Cerebellar cortex (tissue), 1 donor: Measurements from ENCODE around the gene HSD3B7.
"Not testable (repeated sequence)": the region's sequence is repeated elsewhere in the genome, so short reads cannot be mapped to it uniquely, and the experiment has no call there.

Experiments used
- DNase-seq: peaks from one replicate; pipeline ENCODE4 v3.0.0-alpha.2; 2015; ENCODE audit warnings: low spot score

HSD3B7 gene

DNA sequence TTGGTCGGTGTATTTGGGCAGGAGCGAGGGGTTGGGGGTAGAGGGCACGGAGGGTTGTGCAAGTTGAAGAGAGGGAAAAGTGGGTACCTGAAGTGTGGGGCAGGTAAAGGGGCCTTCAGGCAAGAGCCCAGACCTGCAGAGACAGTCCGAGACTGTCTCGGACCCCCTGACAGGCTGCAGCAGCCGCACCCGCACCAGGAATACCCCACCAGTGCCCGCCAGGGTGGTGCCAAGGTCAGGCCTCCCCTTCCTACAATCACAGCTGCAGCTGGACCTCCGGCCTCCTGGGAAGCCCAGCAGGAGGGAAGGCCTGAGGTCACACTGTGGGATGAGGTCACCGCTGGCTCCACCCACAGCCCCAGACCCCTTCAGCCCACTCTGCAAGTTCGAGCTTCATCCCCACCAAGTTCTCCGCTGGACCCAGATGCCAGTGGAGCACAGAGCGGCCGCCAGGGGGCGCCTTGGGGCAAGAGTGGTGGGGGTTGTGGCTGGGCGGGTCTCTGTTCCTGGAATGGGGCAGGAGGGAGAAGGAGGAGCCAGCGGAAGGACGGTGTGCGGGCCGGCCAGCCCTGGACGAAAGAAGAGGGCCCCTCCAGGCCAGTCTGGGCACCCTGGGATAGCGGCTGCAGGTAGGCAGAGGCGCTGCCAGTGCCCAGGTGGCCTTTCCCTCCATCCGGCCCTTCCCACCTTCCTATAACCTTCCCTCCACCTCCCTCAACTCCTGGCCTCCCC, at the start of gene HSD3B7:
TSS of gene HSD3B7 (plus strand) at position 539 of the 732 bp plus-strand sequence. CDS start 452 bp downstream, outside the sequence.
- peak; percentile 76 for DNase-seq

DNA sequence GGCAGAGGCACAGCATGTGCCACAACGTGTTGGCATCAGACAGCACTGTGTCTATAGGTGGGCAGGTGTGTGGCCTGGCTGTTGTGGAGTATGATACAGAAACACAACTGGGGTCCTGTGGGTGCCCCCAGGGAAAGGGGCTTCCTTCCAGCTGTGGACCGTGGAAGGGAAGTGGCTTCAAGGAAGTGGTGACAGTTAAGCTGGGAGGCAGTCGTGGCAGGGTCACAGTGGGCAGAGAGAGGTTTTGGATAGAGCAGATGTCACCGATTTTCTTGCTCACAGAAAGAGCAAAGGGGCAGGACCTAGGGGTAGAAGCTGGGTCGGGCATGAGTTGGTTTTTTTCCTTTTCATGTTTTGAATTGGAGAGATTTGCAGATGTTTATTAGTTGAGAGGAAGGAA, 47.3 kb upstream of the HSD3B7 start:
- DNase-seq: no peak

DNA sequence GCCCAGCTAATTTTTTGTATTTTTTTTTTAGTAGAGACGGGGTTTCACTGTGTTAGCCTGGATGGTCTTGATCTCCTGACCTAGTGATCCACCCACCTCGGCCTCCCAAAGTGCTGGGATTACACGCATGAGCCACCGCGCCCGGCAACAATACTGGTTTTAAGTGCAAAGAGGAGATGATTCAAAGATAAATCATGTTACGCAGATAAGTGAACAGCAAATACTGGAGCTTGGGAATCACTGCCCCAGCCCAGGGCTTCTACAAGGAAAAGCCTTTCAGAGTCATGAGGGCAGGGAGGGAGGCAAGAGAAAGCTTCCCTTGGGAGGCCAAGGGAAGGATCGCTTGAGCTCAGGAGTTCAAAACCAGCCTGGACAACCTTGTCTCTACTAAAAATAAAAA, 45.4 kb upstream of the HSD3B7 start:
- not testable (repeated sequence) for DNase-seq

DNA sequence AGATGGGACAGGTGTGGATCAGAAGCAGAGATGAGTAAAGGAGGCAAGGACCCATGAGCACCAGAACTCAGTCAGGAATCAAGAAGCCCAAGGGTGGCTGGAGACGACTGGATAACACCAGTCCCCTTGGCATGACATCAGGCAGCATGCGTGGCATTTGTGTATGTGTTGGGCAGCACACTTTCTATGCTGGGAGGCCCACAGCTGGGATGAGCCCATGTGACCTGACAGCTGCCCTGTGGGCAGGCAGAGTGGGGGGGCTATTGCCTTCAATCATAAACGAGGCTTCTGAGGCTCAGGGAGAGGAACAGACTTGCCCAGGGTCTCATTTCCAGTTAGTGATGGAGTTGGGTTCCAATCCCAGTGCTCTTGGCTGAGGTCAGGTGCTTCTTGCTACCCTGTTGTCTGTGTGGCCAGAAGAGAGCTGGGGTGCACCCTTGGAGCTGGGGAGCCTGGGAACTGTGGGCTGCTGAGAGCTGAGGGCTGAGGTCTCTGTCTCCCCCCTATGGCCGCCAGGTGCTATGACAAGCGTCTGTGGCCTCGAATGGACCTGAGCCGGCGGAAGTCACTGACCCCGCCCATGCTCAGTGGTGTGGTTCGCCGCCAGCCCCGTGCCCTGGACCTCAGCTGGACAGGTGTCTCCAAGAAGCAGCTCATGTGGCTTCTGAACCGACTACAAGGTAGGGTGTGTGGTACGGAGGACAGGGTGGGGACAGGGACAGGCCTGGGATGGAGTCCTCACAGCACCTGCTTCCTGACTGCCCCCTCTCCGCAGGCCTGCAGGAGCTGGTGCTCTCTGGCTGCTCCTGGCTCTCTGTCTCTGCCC, 43.2 kb upstream of the HSD3B7 start:
- peak; percentile 76 for DNase-seq

DNA sequence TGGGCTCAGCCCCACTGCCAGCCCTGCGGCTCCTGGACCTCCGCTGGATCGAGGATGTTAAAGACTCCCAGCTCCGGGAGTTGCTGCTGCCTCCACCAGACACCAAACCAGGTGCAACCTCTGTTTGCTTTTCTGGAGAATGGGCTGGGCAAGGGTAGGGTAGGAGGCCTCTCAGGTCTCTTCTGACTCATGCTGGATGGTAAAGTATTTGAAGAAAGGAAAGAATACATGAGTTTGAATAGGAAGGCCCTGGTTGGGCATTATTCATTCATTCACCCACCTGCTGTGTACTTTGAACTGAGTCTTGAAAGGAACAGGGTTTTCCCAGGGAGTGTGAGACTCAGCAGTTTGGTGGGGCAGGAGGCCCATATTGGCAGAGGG, 42.6 kb upstream of the HSD3B7 start:
- DNase-seq: no peak

DNA sequence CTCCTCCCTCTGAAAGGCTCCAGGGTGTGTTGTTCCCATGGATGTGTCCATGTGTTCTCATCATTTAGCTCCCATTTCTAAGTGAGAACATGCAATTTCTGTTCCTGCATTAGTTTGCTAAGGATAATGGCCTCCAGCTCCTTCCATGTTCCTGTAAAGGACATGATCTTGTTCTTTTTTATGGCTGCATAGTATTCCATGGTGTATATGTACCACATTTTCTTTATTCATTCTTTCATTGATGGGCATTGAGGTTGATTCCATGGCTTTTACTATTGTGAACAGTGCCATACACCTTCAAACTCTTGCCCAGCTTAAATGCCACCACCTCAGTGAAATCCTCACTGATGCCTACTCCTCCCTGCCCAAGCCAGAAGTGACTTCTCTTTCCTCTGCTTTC, 40.7 kb upstream of the HSD3B7 start:
- DNase-seq: no peak

DNA sequence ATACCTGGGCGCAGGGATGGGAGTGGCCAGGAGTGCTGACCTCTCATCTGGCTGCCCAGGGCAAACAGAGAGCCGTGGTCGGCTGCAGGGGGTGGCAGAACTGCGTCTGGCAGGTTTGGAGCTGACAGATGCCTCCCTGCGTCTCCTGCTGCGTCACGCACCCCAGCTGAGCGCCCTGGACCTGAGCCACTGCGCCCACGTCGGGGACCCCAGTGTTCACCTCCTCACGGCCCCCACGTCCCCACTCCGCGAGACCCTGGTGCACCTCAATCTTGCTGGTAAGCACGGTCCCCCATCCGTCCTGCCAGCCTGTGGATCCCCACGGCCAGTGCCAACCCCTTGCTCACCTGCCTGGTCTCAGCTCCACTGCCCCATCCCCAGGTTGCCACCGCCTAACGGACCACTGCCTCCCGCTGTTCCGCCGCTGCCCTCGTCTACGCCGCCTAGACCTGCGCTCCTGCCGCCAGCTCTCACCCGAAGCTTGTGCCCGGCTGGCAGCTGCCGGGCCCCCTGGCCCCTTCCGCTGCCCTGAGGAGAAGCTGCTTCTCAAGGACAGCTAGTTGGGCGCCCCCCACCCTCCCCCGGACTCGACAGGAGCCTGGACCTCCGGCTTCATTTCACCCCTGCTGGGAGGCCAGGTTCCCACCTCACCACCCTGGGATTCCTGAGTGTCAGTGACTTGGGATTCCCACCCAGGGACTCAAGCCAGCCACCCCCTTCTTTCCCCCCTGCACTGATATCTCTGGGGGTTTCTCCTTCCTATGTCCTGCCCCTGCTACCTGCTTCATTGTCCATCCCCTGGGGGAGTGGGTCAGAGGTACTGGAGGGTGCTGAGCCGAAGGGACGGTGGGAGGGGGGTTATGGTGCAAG, 38.1 kb upstream of the HSD3B7 start:
- DNase-seq: no peak

DNA sequence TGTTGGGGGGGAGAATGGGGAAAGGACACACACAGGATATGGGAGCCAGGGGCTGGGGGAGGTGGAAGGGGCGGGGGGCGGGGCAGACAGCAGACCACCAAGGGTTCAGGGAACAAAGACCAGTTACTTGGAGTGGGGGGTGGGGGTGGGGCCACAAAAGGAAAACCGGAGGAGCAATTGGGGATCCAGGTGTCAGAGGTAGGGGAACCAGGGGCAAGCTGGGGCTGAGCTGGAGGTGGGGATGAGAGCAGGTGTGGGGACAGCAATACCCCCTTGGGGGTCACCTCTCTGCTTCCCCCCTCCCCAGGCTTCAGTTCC, 37.5 kb upstream of the HSD3B7 start:
- no peak for DNase-seq

DNA sequence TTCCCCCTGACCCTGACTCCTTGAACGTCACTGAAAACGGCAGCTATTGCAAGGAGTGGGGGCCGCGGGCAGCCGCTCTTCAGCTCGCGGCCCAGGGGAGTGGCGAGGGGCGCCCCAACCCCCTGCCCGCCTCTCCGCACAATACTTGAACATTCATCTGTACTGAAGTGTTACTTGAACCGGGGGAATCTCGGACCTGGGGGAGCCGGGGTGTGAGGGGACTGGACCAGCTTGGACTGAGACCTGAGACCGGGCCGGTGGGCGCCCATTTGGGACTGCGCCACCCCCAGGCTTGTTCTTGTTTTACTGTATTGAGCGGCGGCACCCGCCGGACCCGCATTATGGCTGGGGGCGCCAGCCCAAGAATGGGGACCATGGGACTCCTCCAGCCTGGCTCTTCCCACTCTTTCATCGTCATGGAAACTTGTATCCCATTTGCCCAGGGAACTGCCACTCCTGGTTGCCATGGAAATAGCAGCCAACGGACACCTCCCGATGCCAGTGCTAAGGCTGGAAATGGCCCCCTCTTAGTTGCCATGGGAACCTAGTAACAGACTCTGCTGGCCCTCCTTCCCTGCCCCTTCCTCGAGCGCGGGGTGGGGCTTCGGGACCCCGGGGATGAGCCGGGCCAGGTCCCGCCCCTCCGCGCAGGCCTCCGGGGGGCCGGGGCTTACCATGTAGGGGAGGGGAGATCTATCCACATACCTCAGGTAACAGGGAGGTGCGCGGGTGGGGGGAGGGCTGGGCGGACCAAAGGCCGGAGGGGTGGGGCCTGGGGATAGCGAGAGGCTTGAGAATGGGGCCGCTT, 36.9 kb upstream of the HSD3B7 start:
- peak; percentile 100 for DNase-seq

DNA sequence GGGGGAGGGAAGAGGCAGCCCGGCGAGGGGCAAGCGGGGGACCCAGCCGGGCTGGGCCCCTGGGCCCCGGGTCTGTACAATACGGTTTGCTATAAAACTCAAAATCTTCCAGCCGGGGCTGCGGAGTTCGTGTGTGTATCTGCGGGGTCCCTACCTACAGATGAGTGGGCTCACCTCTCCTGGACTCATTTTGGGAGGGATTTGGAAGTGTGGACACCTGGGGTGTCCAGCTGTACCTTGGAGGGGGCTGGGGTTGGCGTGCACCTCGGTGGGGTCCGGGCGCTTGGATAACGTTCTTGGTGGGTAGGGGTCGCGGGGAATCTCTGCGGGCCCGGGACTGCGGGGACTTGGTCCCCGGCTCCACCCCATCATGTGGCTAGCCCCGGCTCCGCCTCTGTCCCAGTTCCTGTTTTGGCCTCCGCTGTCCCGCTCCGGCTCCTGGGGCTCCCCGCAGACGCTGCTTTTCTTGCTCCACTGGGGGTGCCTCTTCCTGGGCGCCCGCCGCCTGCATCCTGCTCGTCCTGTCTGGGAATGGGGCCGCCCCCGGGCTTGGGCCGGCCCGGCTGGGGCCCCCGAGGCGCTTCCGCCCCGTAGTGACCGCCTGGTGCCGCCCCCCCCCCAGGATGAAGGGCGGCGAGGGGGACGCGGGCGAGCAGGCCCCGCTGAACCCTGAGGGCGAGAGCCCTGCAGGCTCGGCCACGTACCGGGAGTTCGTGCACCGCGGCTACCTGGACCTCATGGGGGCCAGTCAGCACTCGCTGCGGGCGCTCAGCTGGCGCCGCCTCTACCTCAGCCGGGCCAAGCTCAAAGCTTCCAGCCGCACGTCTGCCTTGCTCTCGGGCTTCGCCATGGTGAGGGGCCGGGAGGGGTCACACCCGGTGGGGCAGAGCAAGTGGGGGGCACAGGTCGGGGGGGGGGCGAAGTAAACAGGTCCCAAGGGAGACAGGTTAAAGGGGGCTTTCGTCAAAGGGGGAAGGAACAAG, 36.0 kb upstream of the HSD3B7 start, which contains the start of gene ORAI3:
TSS of gene ORAI3 (plus strand) at position 402 of the 983 bp plus-strand sequence. CDS start at position 624, 222 bp downstream.
- peak; percentile 71 for DNase-seq

DNA sequence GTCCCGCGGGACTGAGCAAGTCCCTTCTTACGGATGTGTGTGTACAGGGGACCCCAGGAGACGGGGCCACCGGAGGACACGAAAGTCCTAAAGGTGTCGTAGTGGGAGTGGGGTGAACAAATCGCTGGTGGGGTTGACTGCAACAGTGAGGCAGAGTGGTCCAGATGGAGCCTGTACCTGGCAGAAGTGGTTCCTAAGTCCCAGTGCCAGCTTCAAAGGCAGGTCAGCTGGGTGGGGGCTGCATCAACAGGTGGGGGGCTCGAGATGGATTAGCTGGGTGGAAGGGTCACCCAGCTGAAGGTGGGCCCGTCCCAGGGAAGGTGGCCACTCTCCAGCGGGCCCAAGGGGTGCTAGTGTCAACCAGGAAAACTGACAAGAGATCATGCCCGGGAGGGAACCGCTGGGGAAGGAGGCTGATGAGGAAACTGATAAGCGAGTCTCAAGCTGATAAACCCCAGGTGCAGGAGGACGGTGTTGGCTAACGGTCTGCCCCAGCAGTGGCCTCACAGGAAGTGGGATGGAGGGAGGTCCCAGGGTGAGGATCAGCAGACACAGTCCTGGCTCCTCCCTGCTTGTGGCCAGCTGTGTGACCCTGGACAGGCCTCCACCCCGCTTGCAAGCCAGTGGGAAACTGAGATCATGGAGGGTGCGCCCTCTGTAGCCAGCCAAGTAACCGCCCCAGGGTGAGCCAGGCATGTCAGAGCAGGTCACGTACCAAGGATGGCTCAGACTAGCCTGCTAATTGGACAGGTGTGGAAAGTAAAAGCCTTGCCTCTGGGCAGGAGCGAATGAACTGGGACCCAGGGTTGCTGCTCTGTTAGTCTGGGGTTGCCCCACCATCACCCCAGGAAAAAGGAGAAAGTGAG, 35.1 kb upstream of the HSD3B7 start:
- DNase-seq: peak; percentile 67

DNA sequence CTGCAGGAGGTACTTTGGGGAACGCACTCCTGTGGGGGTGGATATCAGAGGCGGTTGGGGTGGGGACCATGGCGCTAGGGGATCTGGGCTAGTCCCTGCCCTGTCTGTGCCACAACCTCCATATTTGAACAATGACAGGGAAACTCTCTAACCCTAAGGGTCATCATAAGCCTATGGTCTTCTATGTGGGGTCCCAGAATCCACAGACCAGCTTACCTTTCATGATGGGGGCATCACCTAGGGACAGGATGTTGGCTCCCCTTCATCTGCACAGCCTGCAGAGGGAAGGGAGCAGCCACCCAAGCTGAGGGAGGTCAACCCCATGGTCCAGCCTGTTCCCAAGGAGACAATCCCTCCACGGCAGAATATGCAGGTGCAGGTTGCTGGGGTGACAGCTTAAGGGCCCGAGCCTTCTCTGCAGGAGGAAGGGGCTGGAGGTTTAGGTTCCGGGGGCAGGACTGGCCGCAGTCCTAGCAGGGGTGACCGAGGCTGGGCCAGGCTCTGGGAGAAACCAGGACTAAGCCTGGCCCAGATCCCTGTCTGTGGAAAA, 34.4 kb upstream of the HSD3B7 start:
- no peak for DNase-seq

DNA sequence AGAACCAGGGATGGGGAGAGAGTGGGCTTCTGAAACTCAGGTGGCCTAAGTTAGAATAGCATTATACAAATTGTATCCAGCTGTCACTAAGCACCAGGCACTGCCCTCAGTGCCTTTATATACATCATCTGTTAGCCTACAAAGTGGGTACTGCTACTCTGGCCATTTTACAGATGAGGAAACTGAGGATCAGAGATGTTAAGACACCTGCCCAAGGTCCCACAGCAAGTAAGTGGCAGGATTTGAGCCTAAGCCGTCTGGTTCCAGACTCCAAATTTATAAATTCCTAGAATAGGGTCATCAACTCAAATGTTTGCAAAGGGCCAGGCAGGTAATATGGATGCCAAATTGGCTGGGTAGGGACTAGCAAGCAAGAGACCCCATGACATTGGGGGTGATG, 33.8 kb upstream of the HSD3B7 start:
- DNase-seq: no peak

DNA sequence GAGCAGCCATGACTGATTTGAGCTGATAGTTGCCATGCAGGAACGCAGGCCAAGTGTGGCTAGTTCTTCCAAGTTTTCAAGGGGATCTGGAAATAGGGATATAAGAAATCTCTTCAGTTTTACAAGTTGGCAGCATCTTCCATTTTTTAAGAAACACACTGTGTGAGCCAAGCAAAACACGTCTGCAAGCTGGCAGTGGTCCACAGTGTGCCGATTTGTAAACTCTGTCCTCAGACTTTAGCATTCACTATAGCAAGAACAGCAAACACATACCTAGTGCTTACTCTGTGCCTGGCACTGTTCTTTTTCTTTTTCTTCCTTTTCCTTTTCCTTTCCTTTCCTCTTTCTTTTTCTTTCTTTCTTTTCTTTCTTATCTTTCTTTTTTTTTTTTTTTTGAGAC, 33.3 kb upstream of the HSD3B7 start:
- no peak for DNase-seq

DNA sequence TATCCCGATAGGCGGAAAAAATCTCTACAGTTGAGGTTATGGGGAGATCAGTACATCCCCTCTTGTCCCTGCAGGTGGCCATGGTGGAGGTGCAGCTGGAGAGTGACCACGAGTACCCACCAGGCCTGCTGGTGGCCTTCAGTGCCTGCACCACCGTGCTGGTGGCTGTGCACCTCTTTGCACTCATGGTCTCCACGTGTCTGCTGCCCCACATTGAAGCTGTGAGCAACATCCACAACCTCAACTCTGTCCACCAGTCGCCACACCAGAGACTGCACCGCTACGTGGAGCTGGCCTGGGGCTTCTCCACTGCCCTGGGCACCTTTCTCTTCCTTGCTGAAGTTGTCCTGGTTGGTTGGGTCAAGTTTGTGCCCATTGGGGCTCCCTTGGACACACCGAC, 31.9 kb upstream of the HSD3B7 start:
- peak; percentile 51 for DNase-seq

DNA sequence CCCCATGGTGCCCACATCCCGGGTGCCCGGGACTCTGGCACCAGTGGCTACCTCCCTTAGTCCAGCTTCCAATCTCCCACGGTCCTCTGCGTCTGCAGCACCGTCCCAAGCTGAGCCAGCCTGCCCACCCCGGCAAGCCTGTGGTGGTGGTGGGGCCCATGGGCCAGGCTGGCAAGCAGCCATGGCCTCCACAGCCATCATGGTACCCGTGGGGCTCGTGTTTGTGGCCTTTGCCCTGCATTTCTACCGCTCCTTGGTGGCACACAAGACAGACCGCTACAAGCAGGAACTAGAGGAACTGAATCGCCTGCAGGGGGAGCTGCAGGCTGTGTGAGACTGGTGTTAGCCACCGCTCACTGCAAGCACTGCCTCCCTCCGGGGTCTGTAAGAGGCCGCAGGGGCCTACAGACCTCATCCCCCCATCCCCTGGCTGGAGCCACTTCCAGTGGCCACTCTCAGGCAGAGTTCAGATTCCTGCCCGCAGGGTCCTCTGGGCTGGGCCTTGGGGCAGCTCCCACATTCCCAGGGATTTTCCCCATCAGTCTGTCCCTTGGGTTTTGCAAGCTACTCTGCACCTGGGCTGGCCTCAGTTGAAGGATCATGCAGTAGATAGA, 31.4 kb upstream of the HSD3B7 start:
- DNase-seq: peak; percentile 92

DNA sequence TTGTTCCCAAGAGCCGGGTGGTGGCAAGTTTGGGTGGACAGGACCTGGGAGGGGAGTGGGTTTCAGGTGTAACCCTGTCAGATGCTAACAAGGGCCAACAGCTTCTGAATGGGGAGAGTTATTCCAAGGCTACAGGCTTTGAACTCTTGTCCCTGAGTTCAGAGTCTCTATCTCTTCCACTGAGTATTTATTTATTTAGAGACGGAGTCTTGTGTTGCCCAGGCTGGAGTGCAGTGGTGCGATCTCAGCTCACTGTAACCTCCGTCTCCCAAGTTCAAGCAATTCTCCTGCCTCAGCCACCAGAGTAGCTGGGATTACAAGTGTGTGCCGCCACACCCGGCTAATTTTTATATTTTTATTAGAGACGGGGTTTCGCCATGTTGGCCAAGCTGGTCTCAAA, 30.0 kb upstream of the HSD3B7 start:
- no peak for DNase-seq

DNA sequence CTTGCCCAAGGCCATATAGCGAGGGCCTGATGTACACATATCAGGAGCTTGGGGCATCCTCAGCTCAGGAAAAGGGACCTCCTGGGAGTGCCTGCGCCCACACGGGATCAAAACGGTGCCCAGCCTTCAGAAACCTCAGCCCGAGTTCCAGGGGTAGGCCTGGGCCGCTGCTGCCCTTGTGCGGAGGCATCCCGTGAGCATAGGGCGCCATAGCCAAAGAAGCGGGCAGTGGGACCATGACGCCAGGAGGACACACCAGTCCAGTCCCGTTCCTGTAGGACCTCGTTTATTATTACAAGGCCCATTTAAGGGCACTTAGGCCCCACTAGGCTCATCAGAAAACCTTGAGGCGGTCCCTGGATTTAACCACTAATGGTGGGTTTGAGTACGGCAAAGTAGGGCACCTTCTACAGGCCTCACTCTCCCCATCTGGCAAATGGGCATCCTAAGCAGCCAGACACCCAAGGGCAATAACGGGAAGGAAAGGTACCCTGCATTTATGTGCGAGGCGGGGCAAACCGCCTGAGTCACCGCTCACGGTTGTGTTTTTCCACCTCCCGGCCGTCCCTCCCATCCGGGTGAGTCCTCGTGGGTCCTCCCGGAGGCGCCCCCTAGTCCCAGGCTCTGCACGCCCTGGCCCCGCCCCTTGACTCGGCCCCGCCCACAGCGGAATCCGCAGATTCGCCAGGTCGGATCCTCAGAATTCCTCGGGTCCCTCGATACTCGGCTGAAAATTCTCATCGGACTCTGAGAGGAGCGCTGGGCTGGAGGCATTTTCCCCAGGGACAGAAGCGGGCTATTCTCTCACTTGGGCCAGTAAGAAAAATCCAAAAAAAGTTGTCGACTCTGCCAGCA, 28.2 kb upstream of the HSD3B7 start:
- peak; percentile 78 for DNase-seq
